HepG2 (cell line): ENCODE results near the gene PSPH. TPM values are rescaled to one million over a fixed set of nuclear protein-coding genes. Genes with fewer than 3 reads are reported as not detected.
"Not testable (repeated sequence)": the region's sequence is repeated elsewhere in the genome, so short reads cannot be mapped to it uniquely, and the experiment has no call there.

ENCODE experiments used
- ATAC-seq: fragments of 200-7000 bp; cut with Tn5 transposase; 3 replicates; pipeline ENCODE4 v1.9.1; 2020; ENCODE audit warnings: mild to moderate bottlenecking, moderate library complexity
- BruUV-seq: library from RNA; stranded (reverse); fragments of 400-500 nt; replicated peaks from 2 replicates; lab custom pipeline; 2021; lab: Mats Ljungman, UMichigan
- CTCF ChIA-PET: fragments of 300-600 bp; formaldehyde crosslinking; extraction: SDS; loops from one replicate; lab custom pipeline; 2021; ENCODE audit warnings: low total read pairs, inconsistent platforms, low intra/inter-chr PET ratio; lab: Yijun Ruan, JAX
- POLR2A ChIA-PET: fragments of 350-600 bp; sonication (Branson Sonifier 250); formaldehyde crosslinking; loops from one replicate; lab custom pipeline; 2020; ENCODE audit warnings: antibody characterized with exemption, inconsistent platforms; lab: Yijun Ruan, JAX
- DNase-seq: peaks from one replicate; pipeline ENCODE4 v3.0.0-alpha.2; 2015; ENCODE audit warnings: low spot score
- FAIRE-seq: peaks from 3 replicates; lab custom pipeline; 2011; peaks lifted over from hg19 to GRCh38; lab: Jason Lieb, UNC
- H2AFZ ChIP-seq: one replicate; pipeline ENCODE4 v1.6.1; 2011; ENCODE audit warnings: low read length, inconsistent platforms
- H3K27ac ChIP-seq: fragments of 300-600 bp; 3 replicates; pipeline ENCODE4 v1.8.0; 2011; ENCODE audit warnings: mixed run types, mild to moderate bottlenecking, mixed read lengths, low read length, inconsistent platforms; ENCODE audit not compliant: insufficient read depth; ENCODE audit errors: extremely low read length
- H3K27me3 ChIP-seq, 2 experiments: fragments of 200-600 bp in 1 of 2; 2 replicates in 1 of 2; 3 replicates in 1 of 2; pipeline versions ENCODE4 v1.6.0 to v1.8.0; 2011; ENCODE audit warnings: low read length in 2 of 2, mild to moderate bottlenecking in 2 of 2, moderate library complexity in 2 of 2, inconsistent platforms in 1 of 2; ENCODE audit not compliant: insufficient read depth in 2 of 2, control insufficient read depth in 1 of 2
- H3K36me3 ChIP-seq, 2 experiments: fragments of 200-600 bp in 1 of 2; replicated peaks in 1 of 2; 2 replicates in 1 of 2; 3 replicates in 1 of 2; pipeline versions ENCODE4 v1.5.1 to v1.8.0; 2011; ENCODE audit warnings: low read length in 2 of 2, inconsistent platforms in 1 of 2; ENCODE audit not compliant: insufficient read depth in 2 of 2, control insufficient read depth in 1 of 2
- H3K4me1 ChIP-seq: 2 replicates; pipeline ENCODE4 v1.5.1; 2012; ENCODE audit warnings: low read length, inconsistent platforms; ENCODE audit not compliant: insufficient read depth
- H3K4me2 ChIP-seq: 2 replicates; pipeline ENCODE4 v1.6.0; 2011; ENCODE audit warnings: low read depth, low read length, inconsistent platforms
- H3K4me3 ChIP-seq, 3 experiments: fragments of 200-600 bp in 1 of 3; sonication (generic), shearing (Covaris generic) in 1 of 3; replicated peaks in 1 of 3; 2 replicates each; pipeline ENCODE4 v1.5.1; 2011 to 2016; ENCODE audit warnings: low read length in 3 of 3, inconsistent platforms in 2 of 3, low read depth in 2 of 3, mild to moderate bottlenecking in 2 of 3, control low read depth in 1 of 3, mixed read lengths in 1 of 3; ENCODE audit not compliant: insufficient read depth in 1 of 3
- H3K79me2 ChIP-seq: one replicate; pipeline ENCODE4 v1.6.1; 2011; ENCODE audit warnings: low read length, inconsistent platforms; ENCODE audit not compliant: insufficient read depth
- H3K9ac ChIP-seq: 2 replicates; pipeline ENCODE4 v1.6.0; 2011; ENCODE audit warnings: mild to moderate bottlenecking, low read depth, low read length, inconsistent platforms; ENCODE audit not compliant: insufficient read depth
- H3K9me3 ChIP-seq: 2 replicates; pipeline ENCODE4 v1.5.1; 2012; ENCODE audit warnings: mild to moderate bottlenecking, low read length
- H4K20me1 ChIP-seq: 2 replicates; pipeline ENCODE4 v1.6.0; 2011; ENCODE audit warnings: inconsistent platforms, mild to moderate bottlenecking, low read length, moderate library complexity; ENCODE audit not compliant: insufficient read depth
- CTCF ChIP-seq: sonication (generic); formaldehyde crosslinking; IDR thresholded peaks from 2 replicates; pipeline ENCODE4 v1.5.0; 2020; ENCODE audit warnings: mild to moderate bottlenecking, missing genetic modification reagents, moderate library complexity
- ETV5 ChIP-seq: IDR thresholded peaks from 2 replicates; pipeline ENCODE4 v1.6.1; 2018; ENCODE audit warnings: missing biosample characterization, missing genetic modification reagents, inconsistent platforms, borderline replicate concordance
- KDM2A ChIP-seq: sonication (generic); formaldehyde crosslinking; IDR thresholded peaks from 2 replicates; pipeline ENCODE4 v1.4.0; 2020; ENCODE audit warnings: low read depth, missing genetic modification reagents, borderline replicate concordance
- MATR3 ChIP-seq: sonication (generic); formaldehyde crosslinking; IDR thresholded peaks from 2 replicates; pipeline ENCODE4 v1.4.0; 2020; ENCODE audit warnings: missing genetic modification reagents
- RAD21 ChIP-seq: fragments of 450-650 bp; formaldehyde crosslinking; IDR thresholded peaks from 2 replicates; pipeline ENCODE4 v1.5.0; 2020; ENCODE audit warnings: mild to moderate bottlenecking
- SRSF1 ChIP-seq: fragments of 200-400 bp; formaldehyde crosslinking; optimal IDR thresholded peaks from 2 replicates; pipeline ENCODE3; 2017; ENCODE audit warnings: mild to moderate bottlenecking, low read depth, low read length, moderate library complexity
- STAG1 ChIP-seq: sonication (generic); formaldehyde crosslinking; IDR thresholded peaks from 2 replicates; pipeline ENCODE4 v1.4.0; 2020; ENCODE audit warnings: missing genetic modification reagents
- TCF7 ChIP-seq: sonication (generic); IDR thresholded peaks from 2 replicates; pipeline ENCODE4 v1.6.1; 2016; ENCODE audit warnings: antibody characterized with exemption, low read depth
- TIGD3 ChIP-seq: sonication (generic); formaldehyde crosslinking; IDR thresholded peaks from 2 replicates; pipeline ENCODE4 v1.5.1; 2020; ENCODE audit warnings: mild to moderate bottlenecking, missing genetic modification reagents, borderline replicate concordance
- ZNF383 ChIP-seq: sonication (generic); formaldehyde crosslinking; IDR thresholded peaks from 2 replicates; pipeline ENCODE4 v1.4.0; 2020; ENCODE audit warnings: missing genetic modification reagents, mild to moderate bottlenecking, borderline replicate concordance
- ZNF547 ChIP-seq: sonication (generic); formaldehyde crosslinking; IDR thresholded peaks from 2 replicates; pipeline ENCODE4 v1.5.1; 2020; ENCODE audit warnings: mild to moderate bottlenecking, missing genetic modification reagents
- ZSCAN12 ChIP-seq: sonication (generic); formaldehyde crosslinking; IDR thresholded peaks from 2 replicates; pipeline ENCODE4 v1.9.0; 2021; ENCODE audit warnings: mild to moderate bottlenecking, missing genetic modification reagents
- WGBS: methylation state at CpG from one replicate; pipeline ENCODE4 v1.1.6; 2017; ENCODE audit warnings: low lambda C conversion rate; 5-methylcytosine and 5-hydroxymethylcytosine counted together
- in situ Hi-C: cut with HindIII; loops from 2 replicates; pipeline ENCODE4 v1.10.0; 2017; ENCODE audit warnings: low pct_unique_long_range_greater_than_20kb; ENCODE audit not compliant: extremely low pct_ligation_motif_present
- intact Hi-C: fragments of 100-400 bp; cut with micrococcal nuclease; formaldehyde crosslinking; loops from one replicate; pipeline ENCODE4 v1.10.0; 2022; ENCODE audit not compliant: unreplicated experiment
- polyA plus RNA-seq, 8 experiments: library from polyadenylated mRNA; depleted of rRNA in 3 of 8; stranded (reverse) in 7 of 8; unstranded in 1 of 8; fragments of >200 nt; fragmentation: Illumina TruSeq in 4 of 8; extraction: Trizol in 4 of 8; gene quantifications; 2 replicates each; pipeline versions ENCODE4 v1.2.1 to v1.2.3, GENCODE V29; 2011 to 2016; ENCODE audit warnings: low read depth in 4 of 8, missing spikeins in 1 of 8, mixed read lengths in 1 of 8; ENCODE audit not compliant: insufficient read depth in 1 of 8
- total RNA-seq, 5 experiments: library from RNA; depleted of rRNA; stranded (reverse); fragments of >200 nt; fragmentation: Illumina TruSeq; extraction: Trizol; gene quantifications; 2 replicates each; pipeline ENCODE4 v1.2.3, GENCODE V29; 2016; ENCODE audit warnings: low read depth in 1 of 5
- TF ChIP-seq, protein P1 (sequence below): sonication (generic); formaldehyde crosslinking; IDR thresholded peaks from 2 replicates; pipeline ENCODE4 v1.5.1; 2020; ENCODE audit warnings: mild to moderate bottlenecking, missing genetic modification reagents, moderate library complexity

Gene PSPH
- total and polyA plus RNA-seq, 2 of the 13 experiments (the other 11 are each of a cell fraction or from before 2014, with no cell fraction given) = 85.5 to 124 TPM

- TF ChIP-seq, protein P1, sequence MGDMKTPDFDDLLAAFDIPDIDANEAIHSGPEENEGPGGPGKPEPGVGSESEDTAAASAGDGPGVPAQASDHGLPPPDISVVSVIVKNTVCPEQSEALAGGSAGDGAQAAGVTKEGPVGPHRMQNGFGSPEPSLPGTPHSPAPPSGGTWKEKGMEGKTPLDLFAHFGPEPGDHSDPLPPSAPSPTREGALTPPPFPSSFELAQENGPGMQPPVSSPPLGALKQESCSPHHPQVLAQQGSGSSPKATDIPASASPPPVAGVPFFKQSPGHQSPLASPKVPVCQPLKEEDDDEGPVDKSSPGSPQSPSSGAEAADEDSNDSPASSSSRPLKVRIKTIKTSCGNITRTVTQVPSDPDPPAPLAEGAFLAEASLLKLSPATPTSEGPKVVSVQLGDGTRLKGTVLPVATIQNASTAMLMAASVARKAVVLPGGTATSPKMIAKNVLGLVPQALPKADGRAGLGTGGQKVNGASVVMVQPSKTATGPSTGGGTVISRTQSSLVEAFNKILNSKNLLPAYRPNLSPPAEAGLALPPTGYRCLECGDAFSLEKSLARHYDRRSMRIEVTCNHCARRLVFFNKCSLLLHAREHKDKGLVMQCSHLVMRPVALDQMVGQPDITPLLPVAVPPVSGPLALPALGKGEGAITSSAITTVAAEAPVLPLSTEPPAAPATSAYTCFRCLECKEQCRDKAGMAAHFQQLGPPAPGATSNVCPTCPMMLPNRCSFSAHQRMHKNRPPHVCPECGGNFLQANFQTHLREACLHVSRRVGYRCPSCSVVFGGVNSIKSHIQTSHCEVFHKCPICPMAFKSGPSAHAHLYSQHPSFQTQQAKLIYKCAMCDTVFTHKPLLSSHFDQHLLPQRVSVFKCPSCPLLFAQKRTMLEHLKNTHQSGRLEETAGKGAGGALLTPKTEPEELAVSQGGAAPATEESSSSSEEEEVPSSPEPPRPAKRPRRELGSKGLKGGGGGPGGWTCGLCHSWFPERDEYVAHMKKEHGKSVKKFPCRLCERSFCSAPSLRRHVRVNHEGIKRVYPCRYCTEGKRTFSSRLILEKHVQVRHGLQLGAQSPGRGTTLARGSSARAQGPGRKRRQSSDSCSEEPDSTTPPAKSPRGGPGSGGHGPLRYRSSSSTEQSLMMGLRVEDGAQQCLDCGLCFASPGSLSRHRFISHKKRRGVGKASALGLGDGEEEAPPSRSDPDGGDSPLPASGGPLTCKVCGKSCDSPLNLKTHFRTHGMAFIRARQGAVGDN (CRISPR knock-in tag) = peak; percentile 35; the same call in 1 of the 2 replicates
- TF ChIP-seq MATR3 = no peak
- no peak for TF ChIP-seq ZNF383 (CRISPR knock-in tag)
- TF ChIP-seq TCF7 = no peak
- TF ChIP-seq ZSCAN12 (CRISPR knock-in tag) = no peak
- TF ChIP-seq SRSF1 = no peak
- peak; percentile 62 for TF ChIP-seq RAD21
- peak; percentile 41; the same call in 1 of the 2 replicates for TF ChIP-seq ETV5 (CRISPR knock-in tag)
- no peak for TF ChIP-seq TIGD3
- TF ChIP-seq STAG1 (CRISPR knock-in tag) = peak; percentile 82
- peak; percentile 27; the same call in 1 of the 2 replicates for TF ChIP-seq KDM2A (CRISPR knock-in tag)
- TF ChIP-seq ZNF547 (CRISPR knock-in tag) = no peak
- peak; percentile 77 for TF ChIP-seq CTCF (CRISPR knock-in tag)
- TF ChIP-seq, all 625 proteins: peak for 11
These were observed 41.7 kb upstream of the PSPH start, which contains the start of gene PHKG1 (continued) for GRCh38 chr7:56092789-56093531.

- in situ Hi-C loops = loop anchor here (25.0 kb wide), 1 partner anchor 330 kb away; no protein-coding TSS in a partner anchor
- H3K4me2 ChIP-seq = peak overlapping the region; percentile 39; the same call in 1 of the 2 replicates
These were observed 41.1 kb upstream of the PSPH start for GRCh38 chr7:56092388-56092787.

More at GRCh38 chr7:56092388-56092787, 41.1 kb upstream of the PSPH start:
- H3K4me3 ChIP-seq, H3K9ac ChIP-seq, DNase-seq, H2AFZ ChIP-seq, H3K36me3 ChIP-seq, H3K9me3 ChIP-seq, intact Hi-C loops, H3K79me2 ChIP-seq, FAIRE-seq, BruUV-seq, H3K27me3 ChIP-seq, H4K20me1 ChIP-seq, H3K27ac ChIP-seq: not testable (repeated sequence)
- ChIA-PET CTCF (interaction anchor here (1.5 kb wide), 1 partner anchor 452 kb away, joined by 6 read pairs; no protein-coding TSS in a partner anchor), POLR2A (interaction anchor here (1.0 to 1.3 kb wide), 4 partner anchors 13 to 92 kb away, joined by 3 to 4 read pairs (median 3); partner anchors contain the start of gene CHCHD2)
- peak; percentile 10; the same call in 2 of the 3 replicates for ATAC-seq
- peaks cover 15% of the 10 kb centered on the region for H3K4me1 ChIP-seq
- WGBS = 43% methylated on average over 6 of the region's 6 CpGs
